DOHH2 (cell line): Measurements from ENCODE around the gene RAB5A.

Source experiments
- H3F3A ChIP-seq: fragments of 200-600 bp; sonication (generic), shearing (Covaris generic); 2 replicates; pipeline ENCODE4 v1.6.0; 2016; ENCODE audit warnings: antibody characterized with exemption, mild to moderate bottlenecking; ENCODE audit not compliant: control insufficient read depth, insufficient read depth
- H3K27ac ChIP-seq: fragments of 200-600 bp; sonication (generic); 2 replicates; pipeline ENCODE4 v1.5.1; 2014; ENCODE audit warnings: low read depth, mild to moderate bottlenecking, low read length, moderate library complexity
- H3K27me3 ChIP-seq: fragments of 200-600 bp; sonication (generic); 2 replicates; pipeline ENCODE4 v1.6.1; 2014; ENCODE audit warnings: mild to moderate bottlenecking, low read length, mixed read lengths; ENCODE audit not compliant: control insufficient read depth
- H3K36me3 ChIP-seq: fragments of 200-600 bp; sonication (generic); 2 replicates; pipeline ENCODE4 v1.6.1; 2014; ENCODE audit warnings: mild to moderate bottlenecking, low read length, moderate library complexity, mixed read lengths; ENCODE audit not compliant: control insufficient read depth
- H3K4me1 ChIP-seq: fragments of 200-600 bp; sonication (generic); 2 replicates; pipeline ENCODE4 v1.6.1; 2014; ENCODE audit warnings: mild to moderate bottlenecking, low read length, mixed read lengths; ENCODE audit not compliant: control insufficient read depth
- H3K4me2 ChIP-seq: fragments of 200-600 bp; sonication (generic); 2 replicates; pipeline ENCODE4 v1.6.0; 2014; ENCODE audit warnings: mild to moderate bottlenecking, low read length, moderate library complexity
- H3K4me3 ChIP-seq: fragments of 200-600 bp; sonication (generic); 2 replicates; pipeline ENCODE4 v1.5.1; 2014; ENCODE audit warnings: mild to moderate bottlenecking, low read length, mixed read lengths
- H3K79me2 ChIP-seq: fragments of 200-600 bp; sonication (generic); 2 replicates; pipeline ENCODE4 v1.6.1; 2014; ENCODE audit warnings: mild to moderate bottlenecking, low read length, mixed read lengths; ENCODE audit not compliant: control insufficient read depth
- H3K9me2 ChIP-seq: fragments of 200-600 bp; sonication (generic); replicated peaks from 2 replicates; pipeline ENCODE4 v1.6.1; 2014; ENCODE audit warnings: mild to moderate bottlenecking, low read length, mixed read lengths; ENCODE audit not compliant: control insufficient read depth
- H3K9me3 ChIP-seq: fragments of 200-600 bp; sonication (generic); 2 replicates; pipeline ENCODE4 v1.6.1; 2014; ENCODE audit warnings: antibody characterized with exemption, low read length, mixed read lengths; ENCODE audit not compliant: control insufficient read depth, insufficient read depth
- H4K20me1 ChIP-seq: fragments of 200-600 bp; sonication (generic); 2 replicates; pipeline ENCODE4 v1.6.0; 2014; ENCODE audit warnings: low read depth, mild to moderate bottlenecking, antibody characterized with exemption, low read length, moderate library complexity; ENCODE audit not compliant: control insufficient read depth, insufficient read depth
- EZH2phosphoT487 ChIP-seq: fragments of 200-600 bp; sonication (generic); IDR thresholded peaks from 2 replicates; pipeline ENCODE4 v1.6.1; 2017; ENCODE audit warnings: borderline replicate concordance, mild to moderate bottlenecking, antibody characterized with exemption, low read length, moderate library complexity, mixed read lengths
- TF ChIP-seq, protein P1 (sequence below): fragments of 200-600 bp; sonication (generic); IDR thresholded peaks from one replicate; pipeline ENCODE4 v1.5.1; 2014; ENCODE audit warnings: antibody characterized with exemption, mild to moderate bottlenecking, low read depth, low read length; ENCODE audit not compliant: poor library complexity, severe bottlenecking

RAB5A gene

GRCh38 chr3:19937459-19938294 is 9.2 kb upstream of the RAB5A start:
- no peaks in the 10 kb centered on the region for H3K4me1 ChIP-seq
- H3K9me2 ChIP-seq, result no peaks in the 10 kb centered on the region
- no peaks in the 10 kb centered on the region for H4K20me1 ChIP-seq
- no peaks in the 10 kb centered on the region for H3K9me3 ChIP-seq
- H3K27ac ChIP-seq, result no peak overlapping the region
- no peaks in the 10 kb centered on the region for H3K79me2 ChIP-seq
- H3K27me3 ChIP-seq, result no peaks in the 10 kb centered on the region
- no peak overlapping the region for H3K4me3 ChIP-seq
- no peaks in the 10 kb centered on the region for H3F3A ChIP-seq
- TF ChIP-seq, protein P1, sequence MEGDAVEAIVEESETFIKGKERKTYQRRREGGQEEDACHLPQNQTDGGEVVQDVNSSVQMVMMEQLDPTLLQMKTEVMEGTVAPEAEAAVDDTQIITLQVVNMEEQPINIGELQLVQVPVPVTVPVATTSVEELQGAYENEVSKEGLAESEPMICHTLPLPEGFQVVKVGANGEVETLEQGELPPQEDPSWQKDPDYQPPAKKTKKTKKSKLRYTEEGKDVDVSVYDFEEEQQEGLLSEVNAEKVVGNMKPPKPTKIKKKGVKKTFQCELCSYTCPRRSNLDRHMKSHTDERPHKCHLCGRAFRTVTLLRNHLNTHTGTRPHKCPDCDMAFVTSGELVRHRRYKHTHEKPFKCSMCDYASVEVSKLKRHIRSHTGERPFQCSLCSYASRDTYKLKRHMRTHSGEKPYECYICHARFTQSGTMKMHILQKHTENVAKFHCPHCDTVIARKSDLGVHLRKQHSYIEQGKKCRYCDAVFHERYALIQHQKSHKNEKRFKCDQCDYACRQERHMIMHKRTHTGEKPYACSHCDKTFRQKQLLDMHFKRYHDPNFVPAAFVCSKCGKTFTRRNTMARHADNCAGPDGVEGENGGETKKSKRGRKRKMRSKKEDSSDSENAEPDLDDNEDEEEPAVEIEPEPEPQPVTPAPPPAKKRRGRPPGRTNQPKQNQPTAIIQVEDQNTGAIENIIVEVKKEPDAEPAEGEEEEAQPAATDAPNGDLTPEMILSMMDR, result no peak
- TF ChIP-seq EZH2phosphoT487, result no peak
- H3K4me2 ChIP-seq, result no peak overlapping the region
- no peaks in the 10 kb centered on the region for H3K36me3 ChIP-seq

DNA sequence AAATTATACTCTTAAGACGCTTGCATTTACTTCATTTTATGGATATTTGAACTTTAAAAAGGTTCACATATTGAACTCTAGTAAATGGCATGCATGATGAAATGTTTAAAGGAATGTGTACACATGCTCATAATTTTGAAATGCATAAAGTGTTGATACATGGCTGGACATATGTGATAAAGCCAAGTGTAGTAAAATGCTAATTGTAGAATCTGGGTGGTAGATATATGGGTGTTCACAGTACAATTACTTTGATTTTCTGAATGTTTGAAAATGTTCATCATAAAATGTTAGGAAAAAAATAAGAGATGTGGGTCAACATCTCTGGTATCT is 8.6 kb upstream of the RAB5A start:
- no peaks in the 10 kb centered on the region for H3K9me2 ChIP-seq
- H3K4me1 ChIP-seq, result no peaks in the 10 kb centered on the region
- no peaks in the 10 kb centered on the region for H4K20me1 ChIP-seq
- no peaks in the 10 kb centered on the region for H3K36me3 ChIP-seq
- no peaks in the 10 kb centered on the region for H3F3A ChIP-seq
- H3K4me2 ChIP-seq, result no peak overlapping the region
- no peak for TF ChIP-seq EZH2phosphoT487
- TF ChIP-seq, protein P1, result no peak
- no peaks in the 10 kb centered on the region for H3K79me2 ChIP-seq
- no peak overlapping the region for H3K27ac ChIP-seq
- H3K9me3 ChIP-seq, result no peaks in the 10 kb centered on the region
- H3K4me3 ChIP-seq, result no peak overlapping the region
- H3K27me3 ChIP-seq, result no peaks in the 10 kb centered on the region

DNA sequence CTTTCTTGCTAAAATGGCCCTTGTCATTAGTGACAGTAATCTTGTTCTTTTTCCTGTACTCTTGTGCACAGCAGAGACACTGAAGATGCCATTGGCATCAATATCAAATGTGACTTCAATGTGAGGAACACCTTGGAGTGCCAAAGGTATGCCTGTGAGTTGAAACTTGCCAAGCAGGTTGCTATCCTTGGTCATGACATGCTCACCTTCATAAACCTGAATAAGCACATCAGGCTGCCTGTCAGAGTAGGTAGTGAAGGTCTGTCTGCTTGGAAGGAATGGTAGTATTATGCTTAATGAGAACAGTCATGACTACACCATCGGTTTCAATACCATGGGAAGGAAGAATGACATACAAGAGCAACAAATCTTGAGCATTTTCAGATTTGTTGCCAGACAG is 6.3 kb upstream of the RAB5A start:
- H4K20me1 ChIP-seq, result no peaks in the 10 kb centered on the region
- H3K9me2 ChIP-seq, result no peaks in the 10 kb centered on the region
- no peaks in the 10 kb centered on the region for H3K36me3 ChIP-seq
- H3K27ac ChIP-seq, result no peak overlapping the region
- peaks cover under 1% of the 10 kb centered on the region for H3K4me1 ChIP-seq
- no peak overlapping the region for H3K4me2 ChIP-seq
- H3F3A ChIP-seq, result no peaks in the 10 kb centered on the region
- TF ChIP-seq, protein P1, result no peak
- no peak for TF ChIP-seq EZH2phosphoT487
- H3K79me2 ChIP-seq, result no peaks in the 10 kb centered on the region
- H3K9me3 ChIP-seq, result no peaks in the 10 kb centered on the region
- no peak overlapping the region for H3K4me3 ChIP-seq
- no peaks in the 10 kb centered on the region for H3K27me3 ChIP-seq
